ENCODE results near the gene GSG1L2.

GSG1L2 gene

DNA sequence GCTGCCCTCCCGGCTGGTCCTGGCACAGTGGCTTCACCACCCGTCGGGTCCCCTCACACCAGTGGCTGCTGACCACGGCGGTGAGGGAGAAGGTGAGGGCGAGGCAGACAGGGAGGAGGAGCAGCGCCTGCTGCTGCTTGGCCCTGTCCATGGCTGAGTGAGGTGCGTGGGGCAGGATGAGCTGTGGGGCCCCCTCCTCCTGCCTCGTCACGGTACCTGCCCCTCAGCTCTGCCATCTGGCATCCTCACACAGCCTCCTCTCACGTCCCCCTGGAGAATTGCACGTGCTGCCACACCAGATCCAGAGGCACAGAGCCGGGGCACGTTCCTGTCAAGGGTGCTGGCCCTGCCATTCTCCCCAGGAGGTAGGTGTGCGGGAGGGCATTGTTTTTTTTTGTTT, at the start of gene GSG1L2:
GSG1L2 (minus strand) TSS at position 159 of the 400 bp plus-strand sequence; CDS start at position 151, 8 bp downstream.
- H3K36me3 ChIP-seq (replicated peaks): no peaks in the 10 kb centered on the region
- H3K4me3 ChIP-seq (ENCODE audit: low read depth, low read length): no peak within 1 kb of the TSS
- no peak within 1 kb of the TSS for H3K27ac ChIP-seq
- in situ Hi-C loops (cut with HindIII; ENCODE audit: low pct_ligation_motif_present, low sequenced_read_pairs): no loop called here
- DNase-seq: no peak
- TF ChIP-seq, protein P1, sequence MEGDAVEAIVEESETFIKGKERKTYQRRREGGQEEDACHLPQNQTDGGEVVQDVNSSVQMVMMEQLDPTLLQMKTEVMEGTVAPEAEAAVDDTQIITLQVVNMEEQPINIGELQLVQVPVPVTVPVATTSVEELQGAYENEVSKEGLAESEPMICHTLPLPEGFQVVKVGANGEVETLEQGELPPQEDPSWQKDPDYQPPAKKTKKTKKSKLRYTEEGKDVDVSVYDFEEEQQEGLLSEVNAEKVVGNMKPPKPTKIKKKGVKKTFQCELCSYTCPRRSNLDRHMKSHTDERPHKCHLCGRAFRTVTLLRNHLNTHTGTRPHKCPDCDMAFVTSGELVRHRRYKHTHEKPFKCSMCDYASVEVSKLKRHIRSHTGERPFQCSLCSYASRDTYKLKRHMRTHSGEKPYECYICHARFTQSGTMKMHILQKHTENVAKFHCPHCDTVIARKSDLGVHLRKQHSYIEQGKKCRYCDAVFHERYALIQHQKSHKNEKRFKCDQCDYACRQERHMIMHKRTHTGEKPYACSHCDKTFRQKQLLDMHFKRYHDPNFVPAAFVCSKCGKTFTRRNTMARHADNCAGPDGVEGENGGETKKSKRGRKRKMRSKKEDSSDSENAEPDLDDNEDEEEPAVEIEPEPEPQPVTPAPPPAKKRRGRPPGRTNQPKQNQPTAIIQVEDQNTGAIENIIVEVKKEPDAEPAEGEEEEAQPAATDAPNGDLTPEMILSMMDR (IDR thresholded peaks at IDR 0.05; ENCODE audit: low read depth, low read length, missing control alignments): no peak
- H3K27me3 ChIP-seq (replicated peaks): no peaks in the 10 kb centered on the region

DNA sequence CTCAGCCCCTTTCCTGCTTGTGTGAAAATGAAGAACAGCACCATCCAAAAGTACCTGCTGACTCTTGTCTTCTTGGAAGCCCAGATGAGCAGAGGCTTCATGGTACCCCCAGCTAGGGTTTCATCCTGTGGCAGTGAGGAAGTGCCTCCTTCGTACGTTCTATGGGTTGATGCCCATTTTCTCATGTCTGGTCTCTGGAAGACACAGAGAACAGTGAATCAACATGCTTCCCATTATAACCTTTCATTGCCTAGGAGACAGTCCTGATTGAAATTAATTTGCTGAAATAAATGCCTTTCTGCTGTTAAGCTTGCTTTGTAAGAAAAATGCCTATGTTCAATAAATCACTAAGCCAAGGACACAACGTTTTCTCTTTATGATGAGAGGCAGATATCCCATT, 46.7 kb upstream of the GSG1L2 start:
- in situ Hi-C loops (cut with HindIII; ENCODE audit: low pct_ligation_motif_present, low sequenced_read_pairs): no loop called here
- H3K27ac ChIP-seq: no peak overlapping the region
- H3K4me3 ChIP-seq (ENCODE audit: low read depth, low read length): no peak overlapping the region
- no peaks in the 10 kb centered on the region for H3K36me3 ChIP-seq (replicated peaks)
- DNase-seq: no peak
- no peaks in the 10 kb centered on the region for H3K27me3 ChIP-seq (replicated peaks)
- TF ChIP-seq, protein P1 (IDR thresholded peaks at IDR 0.05; ENCODE audit: low read depth, low read length, missing control alignments): no peak

DNA sequence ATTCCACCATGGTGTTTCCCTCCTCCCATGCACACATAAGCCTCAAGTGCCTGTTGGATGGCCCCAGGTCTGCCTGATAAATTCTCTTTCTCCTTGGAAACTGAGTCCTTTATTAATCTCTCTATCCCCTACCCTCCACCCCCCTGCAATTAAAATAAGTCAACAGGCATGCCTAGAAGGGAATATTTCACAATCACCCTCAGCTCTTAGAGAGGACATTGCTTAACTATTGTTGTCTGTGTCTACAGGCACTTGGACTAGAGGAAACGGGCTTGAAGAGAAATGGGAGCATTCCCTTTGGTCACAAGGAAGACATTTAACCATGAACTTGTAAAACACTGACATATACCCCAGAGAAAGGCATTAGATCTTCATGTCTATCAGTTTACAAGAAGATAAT, 43.7 kb upstream of the GSG1L2 start:
- in situ Hi-C loops (cut with HindIII; ENCODE audit: low pct_ligation_motif_present, low sequenced_read_pairs): no loop called here
- H3K27me3 ChIP-seq (replicated peaks): no peaks in the 10 kb centered on the region
- H3K36me3 ChIP-seq (replicated peaks): no peaks in the 10 kb centered on the region
- no peak overlapping the region for H3K27ac ChIP-seq
- H3K4me3 ChIP-seq (ENCODE audit: low read depth, low read length): no peak overlapping the region
- no peak for DNase-seq
- TF ChIP-seq, protein P1 (IDR thresholded peaks at IDR 0.05; ENCODE audit: low read depth, low read length, missing control alignments): no peak

DNA sequence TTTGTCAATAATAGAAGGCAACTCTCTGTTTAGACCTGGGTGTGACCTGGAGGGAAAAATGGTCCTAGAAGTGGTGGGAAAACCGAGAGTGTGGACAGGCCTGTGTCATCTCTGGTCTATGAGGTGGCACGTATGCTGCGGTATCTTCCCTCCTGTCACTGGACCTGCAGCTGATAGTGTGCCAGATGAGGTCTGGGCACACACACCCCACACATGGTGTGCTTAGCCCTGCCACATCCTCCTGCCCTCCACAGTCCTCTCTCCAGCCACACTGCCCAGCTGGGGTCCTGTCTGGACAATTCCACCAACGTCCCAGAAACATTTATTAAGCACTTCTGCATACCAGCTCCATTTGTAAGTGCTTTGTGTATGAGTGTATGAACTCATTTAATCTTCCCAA, 41.1 kb upstream of the GSG1L2 start:
- DNase-seq: no peak
- TF ChIP-seq, protein P1 (IDR thresholded peaks at IDR 0.05; ENCODE audit: low read depth, low read length, missing control alignments): no peak
- no peak overlapping the region for H3K27ac ChIP-seq
- no peak overlapping the region for H3K4me3 ChIP-seq (ENCODE audit: low read depth, low read length)
- in situ Hi-C loops (cut with HindIII; ENCODE audit: low pct_ligation_motif_present, low sequenced_read_pairs): no loop called here
- no peaks in the 10 kb centered on the region for H3K36me3 ChIP-seq (replicated peaks)
- H3K27me3 ChIP-seq (replicated peaks): no peaks in the 10 kb centered on the region

DNA sequence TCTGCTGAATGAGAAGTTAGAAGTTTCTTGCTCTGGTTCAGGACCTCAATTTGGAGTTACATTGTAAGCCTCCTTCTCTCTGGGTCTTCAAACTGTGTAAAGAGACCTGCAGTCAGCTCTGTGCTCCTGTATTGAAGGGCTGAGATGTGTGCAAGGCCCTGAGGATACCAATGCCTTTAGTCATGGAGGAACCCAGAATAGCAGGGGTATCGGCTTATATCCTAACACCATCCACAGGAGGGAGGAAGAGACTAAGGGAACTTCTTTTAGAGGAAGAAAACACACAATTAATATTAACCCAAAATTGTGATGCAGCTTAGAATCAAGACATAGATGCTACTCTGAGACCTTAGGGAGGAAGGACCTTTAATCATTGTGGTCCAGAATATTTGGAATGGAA, 40.3 kb upstream of the GSG1L2 start:
- Histone ChIP-seq H3K27me3 (replicated peaks) (no peaks in the 10 kb centered on the region), H3K4me3 (ENCODE audit: low read depth, low read length) (no peak overlapping the region), H3K27ac (no peak overlapping the region), H3K36me3 (replicated peaks) (no peaks in the 10 kb centered on the region)
- DNase-seq: no peak
- in situ Hi-C loops (cut with HindIII; ENCODE audit: low pct_ligation_motif_present, low sequenced_read_pairs): no loop called here
- TF ChIP-seq, protein P1 (IDR thresholded peaks at IDR 0.05; ENCODE audit: low read depth, low read length, missing control alignments): no peak

DNA sequence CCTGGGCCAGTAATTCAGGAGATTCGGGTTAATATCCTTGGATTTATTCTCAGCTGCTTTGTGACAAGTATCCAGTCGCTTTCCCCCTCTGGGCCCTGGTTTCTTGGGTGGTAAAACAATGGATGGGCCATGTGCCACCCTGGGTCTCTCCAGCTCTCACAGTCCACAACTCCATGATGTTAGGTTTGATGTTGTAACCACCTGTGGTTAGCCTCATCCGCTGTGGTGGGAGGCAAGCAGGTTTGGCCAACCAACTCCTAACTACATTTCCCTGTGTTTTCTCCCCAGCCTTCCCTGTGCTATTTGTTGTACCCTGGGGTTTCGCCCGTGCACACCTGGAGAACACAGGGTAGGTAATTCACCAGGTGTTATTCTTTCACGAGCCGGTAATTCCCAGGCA, 39.0 kb upstream of the GSG1L2 start:
- H3K4me3 ChIP-seq (ENCODE audit: low read depth, low read length): no peak overlapping the region
- H3K27ac ChIP-seq: no peak overlapping the region
- H3K27me3 ChIP-seq (replicated peaks): no peaks in the 10 kb centered on the region
- DNase-seq: no peak
- in situ Hi-C loops (cut with HindIII; ENCODE audit: low pct_ligation_motif_present, low sequenced_read_pairs): no loop called here
- no peaks in the 10 kb centered on the region for H3K36me3 ChIP-seq (replicated peaks)
- TF ChIP-seq, protein P1 (IDR thresholded peaks at IDR 0.05; ENCODE audit: low read depth, low read length, missing control alignments): no peak

Measured in brain microvascular endothelial cell (primary cell).